ENCODE data around the gene BTNL3. TPM values are rescaled to one million over a fixed set of nuclear protein-coding genes. Genes with fewer than 3 reads are reported as not detected.
A peak's percentile ranks its signal among the peaks of the same experiment; 100 is the strongest.

BTNL3 gene
- total and polyA plus RNA-seq, 10 donors, result 0.09 to 2.4 (median 0.53) TPM; not detected in 2

GRCh38 chr5:181040631-181040945 is 51.9 kb downstream of the BTNL3 start:
- H3K27ac ChIP-seq, result peak overlapping the region in 5 of 8 donors; percentile 29 to 74 (median 66)
- TF ChIP-seq POLR2AphosphoS5 (IDR thresholded peaks at IDR 0.05) (no peak), POLR2A (IDR thresholded peaks at IDR 0.05) (no peak)
- WGBS, 5 donors, result 64 to 75% (median 65%) methylated on average over 8 of the region's 8 CpGs
- DNase-seq, result no peak
- H3K4me1 ChIP-seq, result peaks cover 0 to 36% (median 3%) of the 10 kb centered on the region in 6 donors
- no peaks in the 10 kb centered on the region for H3K36me3 ChIP-seq
- peak overlapping the region in 7 of 8 donors; percentile 4 to 65 (median 22) for H3K4me3 ChIP-seq
- H3K9me3 ChIP-seq, result no peaks in the 10 kb centered on the region
- peaks cover 0 to 81% (median 0%) of the 10 kb centered on the region in 7 donors for H3K27me3 ChIP-seq (replicated peaks in 1 of 7)
- intact Hi-C loops (cut with DNase I; ENCODE audit: low total_unique reads), result no loop called here

GRCh38 chr5:181041043-181041442 is 52.4 kb downstream of the BTNL3 start:
- Histone ChIP-seq H3K4me1 (peaks cover 0 to 36% (median 3%) of the 10 kb centered on the region in 6 donors), H3K27ac (peak overlapping the region in 5 of 8 donors; percentile 29 to 74 (median 66)), H3K9me3 (no peaks in the 10 kb centered on the region), H3K27me3 (replicated peaks in 1 of 7) (peaks cover 0 to 80% (median 0%) of the 10 kb centered on the region in 7 donors), H3K4me3 (peak overlapping the region in 7 of 8 donors; percentile 4 to 65 (median 22)), H3K36me3 (no peaks in the 10 kb centered on the region)
- intact Hi-C loops (cut with DNase I; ENCODE audit: low total_unique reads), result no loop called here
- 38 to 59% (median 49%) methylated on average over 6 of the region's 6 CpGs for WGBS, 5 donors
- TF ChIP-seq POLR2AphosphoS5 (IDR thresholded peaks at IDR 0.05), result peak in 1 of 3 donors; percentile 52
- TF ChIP-seq POLR2A (IDR thresholded peaks at IDR 0.05), result no peak
- peak; percentile 43 for DNase-seq

- Histone ChIP-seq H3K4me3 (peak overlapping the region in 5 of 8 donors; percentile 1 to 65 (median 22)), H3K27ac (peak overlapping the region in 3 of 8 donors; percentile 2 to 19 (median 5)), H3K9me3 (no peaks in the 10 kb centered on the region), H3K27me3 (replicated peaks in 1 of 7) (peaks cover 0 to 80% (median 0%) of the 10 kb centered on the region in 7 donors), H3K36me3 (no peaks in the 10 kb centered on the region), H3K4me1 (peaks cover 0 to 42% (median 3%) of the 10 kb centered on the region in 6 donors)
- 57 to 64% (median 61%) methylated on average over 15 of the region's 15 CpGs for WGBS, 5 donors
- DNase-seq, result peak; percentile 33
- intact Hi-C loops (cut with DNase I; ENCODE audit: low total_unique reads), result no loop called here
- no peak for TF ChIP-seq CTCF (IDR thresholded peaks at IDR 0.05 in 8 of 11, conservative IDR thresholded peaks at IDR 0.05 in 3 of 11)
- TF ChIP-seq POLR2A (IDR thresholded peaks at IDR 0.05), result no peak
- no peak for TF ChIP-seq POLR2AphosphoS5 (IDR thresholded peaks at IDR 0.05)
Observed at GRCh38 chr5:181042036-181042713, 53.5 kb downstream of the BTNL3 start.

- no peak for TF ChIP-seq POLR2AphosphoS5 (IDR thresholded peaks at IDR 0.05)
- no peak for TF ChIP-seq CTCF (IDR thresholded peaks at IDR 0.05 in 8 of 11, conservative IDR thresholded peaks at IDR 0.05 in 3 of 11)
- no peak for TF ChIP-seq POLR2A (IDR thresholded peaks at IDR 0.05)
- Histone ChIP-seq H3K9me3 (no peaks in the 10 kb centered on the region), H3K4me1 (peaks cover 0 to 44% (median 3%) of the 10 kb centered on the region in 6 donors), H3K4me3 (peak overlapping the region in 4 of 8 donors; percentile 8 to 65 (median 30)), H3K27me3 (replicated peaks in 1 of 7) (peaks cover 0 to 80% (median 2%) of the 10 kb centered on the region in 7 donors), H3K27ac (peak overlapping the region in 3 of 8 donors; percentile 2 to 19 (median 5)), H3K36me3 (peaks cover 0 to under 1% (median 0%) of the 10 kb centered on the region in 6 donors)
- 71 to 80% (median 73%) methylated on average over 11 of the region's 11 CpGs for WGBS, 5 donors
- intact Hi-C loops (cut with DNase I; ENCODE audit: low total_unique reads), result no loop called here
- peak; percentile 46 for DNase-seq
Observed at GRCh38 chr5:181042722-181043121, 54.1 kb downstream of the BTNL3 start.
